HEK293T (cell line): ENCODE measurements around the gene MRGPRX3.
A peak's percentile ranks its signal among the peaks of the same experiment; 100 is the strongest.

Experiments
- CTCF ChIA-PET: fragments of 350-600 bp; formaldehyde crosslinking; extraction: SDS; loops from one replicate; lab custom pipeline; 2021; ENCODE audit warnings: antibody characterized with exemption, inconsistent platforms; lab: Yijun Ruan, JAX
- POLR2A ChIA-PET: fragments of 350-600 bp; formaldehyde crosslinking; extraction: SDS; loops from one replicate; lab custom pipeline; 2020; ENCODE audit warnings: antibody characterized with exemption, inconsistent platforms; lab: Yijun Ruan, JAX
- DNase-seq: peaks from one replicate; pipeline ENCODE4 v3.0.0; 2012; ENCODE audit warnings: mixed read lengths; ENCODE audit errors: extremely low spot score
- ARNT ChIP-seq: fragments of 450-650 bp; IDR thresholded peaks from 2 replicates; pipeline ENCODE4 v1.6.1; 2017; ENCODE audit warnings: mild to moderate bottlenecking
- BHLHE40 ChIP-seq: fragments of 450-650 bp; IDR thresholded peaks from 2 replicates; pipeline ENCODE4 v1.6.1; 2016; ENCODE audit warnings: mild to moderate bottlenecking, moderate library complexity, borderline replicate concordance
- CTBP1 ChIP-seq: fragments of 450-650 bp; IDR thresholded peaks from 2 replicates; pipeline ENCODE4 v1.6.1; 2016; ENCODE audit warnings: borderline replicate concordance
- ELF4 ChIP-seq: fragments of 450-650 bp; IDR thresholded peaks from 2 replicates; pipeline ENCODE4 v1.6.1; 2017; ENCODE audit warnings: antibody characterized with exemption
- FOXA1 ChIP-seq: fragments of 450-650 bp; IDR thresholded peaks from 2 replicates; pipeline ENCODE4 v1.6.1; 2016; ENCODE audit warnings: mild to moderate bottlenecking
- FOXK2 ChIP-seq: fragments of 450-650 bp; IDR thresholded peaks from 2 replicates; pipeline ENCODE4 v1.6.1; 2016; ENCODE audit warnings: mild to moderate bottlenecking
- FOXM1 ChIP-seq: fragments of 450-650 bp; IDR thresholded peaks from 2 replicates; pipeline ENCODE4 v1.6.1; 2017; ENCODE audit warnings: mild to moderate bottlenecking, borderline replicate concordance
- HDGF ChIP-seq: fragments of 450-650 bp; IDR thresholded peaks from 2 replicates; pipeline ENCODE4 v1.6.1; 2017; ENCODE audit warnings: antibody characterized with exemption, borderline replicate concordance
- L3MBTL2 ChIP-seq: fragments of 450-650 bp; conservative IDR thresholded peaks from 2 replicates; pipeline ENCODE4 v1.6.1; 2016; ENCODE audit warnings: mild to moderate bottlenecking
- LEF1 ChIP-seq: fragments of 450-650 bp; IDR thresholded peaks from 2 replicates; pipeline ENCODE4 v1.6.1; 2017; ENCODE audit warnings: mild to moderate bottlenecking, borderline replicate concordance
- NFRKB ChIP-seq: fragments of 450-650 bp; IDR thresholded peaks from 2 replicates; pipeline ENCODE4 v1.6.1; 2016; ENCODE audit warnings: mild to moderate bottlenecking, moderate library complexity
- PKNOX1 ChIP-seq: fragments of 450-650 bp; IDR thresholded peaks from 2 replicates; pipeline ENCODE4 v1.6.1; 2016
- SP1 ChIP-seq: fragments of 450-650 bp; IDR thresholded peaks from 2 replicates; pipeline ENCODE4 v1.6.1; 2017
- SUZ12 ChIP-seq: fragments of 450-650 bp; IDR thresholded peaks from 2 replicates; pipeline ENCODE4 v1.6.1; 2016; ENCODE audit warnings: mild to moderate bottlenecking
- TARDBP ChIP-seq: fragments of 450-650 bp; IDR thresholded peaks from 2 replicates; pipeline ENCODE4 v1.6.1; 2016
- ZNF384 ChIP-seq: fragments of 450-650 bp; IDR thresholded peaks from 2 replicates; pipeline ENCODE4 v1.6.1; 2016

Gene MRGPRX3

GRCh38 chr11:18145025-18145424, 12.7 kb downstream of the MRGPRX3 start:
- ChIA-PET CTCF (interaction anchor here (0.6 kb wide), 1 partner anchor 30 kb away, joined by 5 read pairs; no protein-coding TSS in a partner anchor), POLR2A (no interaction called here)
- no peak for TF ChIP-seq ELF4
- TF ChIP-seq LEF1 = no peak
- TF ChIP-seq L3MBTL2 = no peak
- no peak for TF ChIP-seq NFRKB
- DNase-seq = no peak

- TF ChIP-seq CTBP1 = no peak
- no peak for TF ChIP-seq FOXA1
- TF ChIP-seq FOXK2 = no peak
- no peak for TF ChIP-seq SUZ12
- no peak for TF ChIP-seq PKNOX1
- no peak for DNase-seq
- ChIA-PET CTCF (no interaction called here), POLR2A (no interaction called here)
Observed at GRCh38 chr11:18145837-18146236, 13.5 kb downstream of the MRGPRX3 start.

GRCh38 chr11:18151581-18151980, 19.2 kb downstream of the MRGPRX3 start:
- ChIA-PET CTCF (no interaction called here), POLR2A (interaction anchor here (0.7 kb wide), 1 partner anchor 46 kb away, joined by 3 read pairs; the partner anchor contains the start of gene SAAL1)
- no peak for DNase-seq
- TF ChIP-seq SP1 (no peak), LEF1 (no peak), ZNF384 (no peak), PKNOX1 (no peak), CTBP1 (no peak), L3MBTL2 (no peak), FOXA1 (no peak), TARDBP (no peak), HDGF (no peak), SUZ12 (no peak), FOXK2 (no peak), ARNT (no peak), FOXM1 (no peak), BHLHE40 (no peak), NFRKB (no peak), ELF4 (no peak)

- TF ChIP-seq ELF4 = no peak
- no peak for TF ChIP-seq ARNT
- TF ChIP-seq FOXA1 = no peak
- TF ChIP-seq LEF1 = no peak
- no peak for TF ChIP-seq NFRKB
- no peak for TF ChIP-seq ZNF384
- no peak for TF ChIP-seq FOXM1
- no peak for TF ChIP-seq PKNOX1
- TF ChIP-seq BHLHE40 = no peak
- TF ChIP-seq CTBP1 = no peak
- no peak for TF ChIP-seq SP1
- TF ChIP-seq SUZ12 = no peak
- TF ChIP-seq FOXK2 = no peak
- no peak for TF ChIP-seq HDGF
- no peak for TF ChIP-seq L3MBTL2
- no peak for TF ChIP-seq TARDBP
- POLR2A ChIA-PET = no interaction called here
- CTCF ChIA-PET = no interaction called here
- DNase-seq = no peak
Observed at GRCh38 chr11:18168372-18168771, 36.0 kb downstream of the MRGPRX3 start.

GRCh38 chr11:18171377-18172000, 39.1 kb downstream of the MRGPRX3 start:
- ChIA-PET POLR2A (no interaction called here), CTCF (interaction anchor here (0.7 to 1.0 kb wide), 4 partner anchors 24 to 113 kb away, joined by 3 to 4 read pairs (median 4); no protein-coding TSS in a partner anchor)
- TF ChIP-seq FOXM1 = no peak
- no peak for TF ChIP-seq SP1
- no peak for TF ChIP-seq ELF4
- TF ChIP-seq ARNT = no peak
- TF ChIP-seq HDGF = no peak
- no peak for TF ChIP-seq ZNF384
- no peak for TF ChIP-seq CTBP1
- TF ChIP-seq LEF1 = no peak
- no peak for TF ChIP-seq TARDBP
- TF ChIP-seq NFRKB = no peak
- no peak for TF ChIP-seq SUZ12
- no peak for TF ChIP-seq PKNOX1
- TF ChIP-seq FOXK2 = no peak
- DNase-seq = peak; percentile 46

- ChIA-PET CTCF (no interaction called here), POLR2A (no interaction called here)
- no peak for TF ChIP-seq FOXK2
- no peak for TF ChIP-seq NFRKB
- TF ChIP-seq FOXM1 = no peak
- no peak for TF ChIP-seq ZNF384
- TF ChIP-seq ARNT = no peak
- TF ChIP-seq LEF1 = no peak
- no peak for TF ChIP-seq BHLHE40
- TF ChIP-seq SP1 = no peak
- no peak for TF ChIP-seq FOXA1
- no peak for TF ChIP-seq CTBP1
- no peak for TF ChIP-seq SUZ12
- no peak for TF ChIP-seq PKNOX1
- no peak for TF ChIP-seq ELF4
- no peak for TF ChIP-seq L3MBTL2
- no peak for TF ChIP-seq TARDBP
- no peak for DNase-seq
Observed at GRCh38 chr11:18172666-18173065, 40.3 kb downstream of the MRGPRX3 start, which contains the start of gene MRGPRX4. MRGPRX4 (plus strand) TSS chr11:18172837; CDS start chr11:18173257, 420 bp downstream.
